Measurements from ENCODE around the gene PAX6.

The PAX6 gene

DNA sequence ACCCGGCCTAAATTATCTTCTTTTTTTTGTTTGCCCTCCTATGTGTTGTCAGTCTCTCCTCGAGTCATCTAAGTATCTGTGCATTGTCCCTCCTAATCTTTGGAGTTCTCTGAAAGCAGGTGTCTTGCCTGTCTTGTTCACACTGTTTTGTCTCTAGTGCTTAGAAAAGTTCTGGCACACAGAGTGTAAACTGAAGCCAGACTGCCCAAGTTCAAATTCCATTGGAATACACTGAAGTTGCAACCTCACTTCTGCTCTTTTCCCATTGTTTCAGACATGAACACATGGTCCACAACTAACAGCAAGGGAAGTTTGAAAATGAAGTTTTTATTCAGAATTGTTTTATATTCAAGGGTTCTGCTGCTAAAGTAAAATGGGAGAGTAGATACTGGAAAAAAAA lies 38.7 kb downstream of the PAX6 start:
- no peak for ATAC-seq
- no peak for TF ChIP-seq PPARA (CRISPR knock-in tag; IDR thresholded peaks at IDR 0.05; ENCODE audit: borderline replicate concordance)
- TF ChIP-seq GLIS3 (CRISPR knock-in tag; IDR thresholded peaks at IDR 0.05), result no peak
- TF ChIP-seq, protein P1, sequence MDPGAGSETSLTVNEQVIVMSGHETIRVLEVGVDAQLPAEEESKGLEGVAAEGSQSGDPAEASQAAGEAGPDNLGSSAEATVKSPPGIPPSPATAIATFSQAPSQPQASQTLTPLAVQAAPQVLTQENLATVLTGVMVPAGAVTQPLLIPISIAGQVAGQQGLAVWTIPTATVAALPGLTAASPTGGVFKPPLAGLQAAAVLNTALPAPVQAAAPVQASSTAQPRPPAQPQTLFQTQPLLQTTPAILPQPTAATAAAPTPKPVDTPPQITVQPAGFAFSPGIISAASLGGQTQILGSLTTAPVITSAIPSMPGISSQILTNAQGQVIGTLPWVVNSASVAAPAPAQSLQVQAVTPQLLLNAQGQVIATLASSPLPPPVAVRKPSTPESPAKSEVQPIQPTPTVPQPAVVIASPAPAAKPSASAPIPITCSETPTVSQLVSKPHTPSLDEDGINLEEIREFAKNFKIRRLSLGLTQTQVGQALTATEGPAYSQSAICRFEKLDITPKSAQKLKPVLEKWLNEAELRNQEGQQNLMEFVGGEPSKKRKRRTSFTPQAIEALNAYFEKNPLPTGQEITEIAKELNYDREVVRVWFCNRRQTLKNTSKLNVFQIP (CRISPR knock-in tag; IDR thresholded peaks at IDR 0.05; ENCODE audit: borderline replicate concordance, low read depth), result no peak
- TF ChIP-seq CSDC2 (CRISPR knock-in tag; IDR thresholded peaks at IDR 0.05), result no peak
- no peak for TF ChIP-seq ZC3H10 (CRISPR knock-in tag; IDR thresholded peaks at IDR 0.05)
- no peak for TF ChIP-seq ARNTL (CRISPR knock-in tag; IDR thresholded peaks at IDR 0.05; ENCODE audit: borderline replicate concordance, low read depth)
- no peak for TF ChIP-seq ZFP3 (CRISPR knock-in tag; IDR thresholded peaks at IDR 0.05)
- TF ChIP-seq, protein P2, sequence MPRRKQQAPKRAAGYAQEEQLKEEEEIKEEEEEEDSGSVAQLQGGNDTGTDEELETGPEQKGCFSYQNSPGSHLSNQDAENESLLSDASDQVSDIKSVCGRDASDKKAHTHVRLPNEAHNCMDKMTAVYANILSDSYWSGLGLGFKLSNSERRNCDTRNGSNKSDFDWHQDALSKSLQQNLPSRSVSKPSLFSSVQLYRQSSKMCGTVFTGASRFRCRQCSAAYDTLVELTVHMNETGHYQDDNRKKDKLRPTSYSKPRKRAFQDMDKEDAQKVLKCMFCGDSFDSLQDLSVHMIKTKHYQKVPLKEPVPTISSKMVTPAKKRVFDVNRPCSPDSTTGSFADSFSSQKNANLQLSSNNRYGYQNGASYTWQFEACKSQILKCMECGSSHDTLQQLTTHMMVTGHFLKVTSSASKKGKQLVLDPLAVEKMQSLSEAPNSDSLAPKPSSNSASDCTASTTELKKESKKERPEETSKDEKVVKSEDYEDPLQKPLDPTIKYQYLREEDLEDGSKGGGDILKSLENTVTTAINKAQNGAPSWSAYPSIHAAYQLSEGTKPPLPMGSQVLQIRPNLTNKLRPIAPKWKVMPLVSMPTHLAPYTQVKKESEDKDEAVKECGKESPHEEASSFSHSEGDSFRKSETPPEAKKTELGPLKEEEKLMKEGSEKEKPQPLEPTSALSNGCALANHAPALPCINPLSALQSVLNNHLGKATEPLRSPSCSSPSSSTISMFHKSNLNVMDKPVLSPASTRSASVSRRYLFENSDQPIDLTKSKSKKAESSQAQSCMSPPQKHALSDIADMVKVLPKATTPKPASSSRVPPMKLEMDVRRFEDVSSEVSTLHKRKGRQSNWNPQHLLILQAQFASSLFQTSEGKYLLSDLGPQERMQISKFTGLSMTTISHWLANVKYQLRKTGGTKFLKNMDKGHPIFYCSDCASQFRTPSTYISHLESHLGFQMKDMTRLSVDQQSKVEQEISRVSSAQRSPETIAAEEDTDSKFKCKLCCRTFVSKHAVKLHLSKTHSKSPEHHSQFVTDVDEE (CRISPR knock-in tag; IDR thresholded peaks at IDR 0.05), result no peak
- TF ChIP-seq TOX (CRISPR knock-in tag; IDR thresholded peaks at IDR 0.05; ENCODE audit: borderline replicate concordance), result no peak
- no peak for TF ChIP-seq OSR1 (CRISPR knock-in tag; IDR thresholded peaks at IDR 0.05)
- TF ChIP-seq ISL1 (CRISPR knock-in tag; IDR thresholded peaks at IDR 0.05), result no peak
- no peak for TF ChIP-seq ZNF565 (CRISPR knock-in tag; conservative IDR thresholded peaks at IDR 0.05; ENCODE audit: low read depth)
- no peak for TF ChIP-seq ZNF70 (CRISPR knock-in tag; IDR thresholded peaks at IDR 0.05)
- TF ChIP-seq, protein P3, sequence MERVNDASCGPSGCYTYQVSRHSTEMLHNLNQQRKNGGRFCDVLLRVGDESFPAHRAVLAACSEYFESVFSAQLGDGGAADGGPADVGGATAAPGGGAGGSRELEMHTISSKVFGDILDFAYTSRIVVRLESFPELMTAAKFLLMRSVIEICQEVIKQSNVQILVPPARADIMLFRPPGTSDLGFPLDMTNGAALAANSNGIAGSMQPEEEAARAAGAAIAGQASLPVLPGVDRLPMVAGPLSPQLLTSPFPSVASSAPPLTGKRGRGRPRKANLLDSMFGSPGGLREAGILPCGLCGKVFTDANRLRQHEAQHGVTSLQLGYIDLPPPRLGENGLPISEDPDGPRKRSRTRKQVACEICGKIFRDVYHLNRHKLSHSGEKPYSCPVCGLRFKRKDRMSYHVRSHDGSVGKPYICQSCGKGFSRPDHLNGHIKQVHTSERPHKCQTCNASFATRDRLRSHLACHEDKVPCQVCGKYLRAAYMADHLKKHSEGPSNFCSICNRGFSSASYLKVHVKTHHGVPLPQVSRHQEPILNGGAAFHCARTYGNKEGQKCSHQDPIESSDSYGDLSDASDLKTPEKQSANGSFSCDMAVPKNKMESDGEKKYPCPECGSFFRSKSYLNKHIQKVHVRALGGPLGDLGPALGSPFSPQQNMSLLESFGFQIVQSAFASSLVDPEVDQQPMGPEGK (CRISPR knock-in tag; IDR thresholded peaks at IDR 0.05; ENCODE audit: borderline replicate concordance), result no peak
- no peak for TF ChIP-seq TCF4 (CRISPR knock-in tag; IDR thresholded peaks at IDR 0.05; ENCODE audit: borderline replicate concordance)

DNA sequence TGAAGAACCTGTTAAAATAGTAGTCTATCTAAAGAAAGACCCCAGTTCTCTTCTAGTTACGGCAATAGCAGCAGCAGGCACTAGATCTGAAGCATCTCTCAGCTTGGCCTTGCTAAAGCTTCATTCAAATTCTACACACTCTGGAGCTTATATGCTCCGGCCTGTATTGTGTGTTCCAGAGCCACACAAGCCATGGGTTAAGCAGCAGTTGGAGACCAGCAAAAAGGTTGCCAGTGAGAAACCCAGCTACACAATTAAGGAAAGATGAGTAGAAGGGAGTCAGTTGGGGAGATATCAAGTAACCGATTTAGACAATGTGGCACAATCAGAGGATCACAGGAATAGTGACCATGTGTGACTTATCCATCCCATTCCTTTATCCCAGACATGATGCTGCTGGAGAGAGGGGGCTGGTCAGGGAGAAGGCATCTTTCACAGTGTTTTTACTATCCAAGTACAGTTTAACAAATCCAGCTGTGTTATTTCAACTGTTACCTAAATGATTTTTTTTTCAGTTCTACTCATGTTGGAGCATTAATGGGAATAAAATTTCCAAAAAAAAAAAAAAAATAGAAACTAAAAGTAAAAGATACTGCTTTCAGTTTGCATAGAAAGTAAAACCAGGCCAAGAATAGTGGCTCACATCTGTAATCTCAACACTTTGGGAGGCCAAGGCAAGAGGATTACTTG lies 41.0 kb downstream of the PAX6 start:
- no peak for ATAC-seq
- TF ChIP-seq ARNTL (CRISPR knock-in tag; IDR thresholded peaks at IDR 0.05; ENCODE audit: borderline replicate concordance, low read depth), result no peak

DNA sequence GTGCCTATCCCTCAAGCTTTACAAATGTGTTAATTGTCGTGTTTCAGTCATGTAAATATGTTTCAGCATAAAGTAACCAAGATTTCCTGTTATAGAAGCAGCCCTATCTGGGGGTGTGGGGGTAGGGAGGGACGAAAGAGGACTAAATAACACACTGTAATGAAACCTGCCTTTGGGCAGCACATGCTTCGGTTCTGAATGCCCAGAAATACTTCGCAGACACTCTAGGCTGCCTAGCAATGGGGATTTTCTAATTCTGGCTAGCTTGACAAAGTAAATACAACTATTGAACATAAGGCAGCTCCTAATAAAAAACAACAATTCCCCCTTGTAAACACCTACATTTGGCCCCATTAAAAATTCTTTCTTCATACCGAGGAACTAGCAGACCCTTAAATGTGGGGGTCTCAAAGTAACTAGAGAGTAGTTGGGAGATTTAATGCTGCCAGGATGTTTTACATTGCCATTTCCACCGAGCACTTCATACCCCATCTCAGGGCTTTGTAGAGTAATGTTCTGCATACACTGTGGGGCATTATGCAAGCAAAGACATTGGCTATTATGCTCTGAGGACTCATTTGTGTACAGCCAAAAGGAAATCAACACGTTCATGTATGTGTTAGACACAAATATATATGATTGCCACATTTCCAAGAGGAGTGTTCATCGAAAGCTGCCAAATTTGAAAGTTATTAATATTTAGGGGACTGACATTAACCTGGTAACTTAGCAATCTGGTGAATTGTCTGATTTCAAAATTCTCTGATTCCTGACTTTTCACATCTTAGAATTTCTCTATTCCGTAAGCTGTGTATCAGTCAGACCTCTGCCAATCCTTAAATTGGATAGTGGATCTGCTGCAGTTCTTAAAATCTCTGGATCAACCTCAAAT lies 42.1 kb downstream of the PAX6 start:
- TF ChIP-seq, protein P2 (CRISPR knock-in tag; IDR thresholded peaks at IDR 0.05), result no peak
- no peak for TF ChIP-seq ZNF565 (CRISPR knock-in tag; conservative IDR thresholded peaks at IDR 0.05; ENCODE audit: low read depth)
- no peak for TF ChIP-seq ZC3H10 (CRISPR knock-in tag; IDR thresholded peaks at IDR 0.05)
- ATAC-seq, result no peak

DNA sequence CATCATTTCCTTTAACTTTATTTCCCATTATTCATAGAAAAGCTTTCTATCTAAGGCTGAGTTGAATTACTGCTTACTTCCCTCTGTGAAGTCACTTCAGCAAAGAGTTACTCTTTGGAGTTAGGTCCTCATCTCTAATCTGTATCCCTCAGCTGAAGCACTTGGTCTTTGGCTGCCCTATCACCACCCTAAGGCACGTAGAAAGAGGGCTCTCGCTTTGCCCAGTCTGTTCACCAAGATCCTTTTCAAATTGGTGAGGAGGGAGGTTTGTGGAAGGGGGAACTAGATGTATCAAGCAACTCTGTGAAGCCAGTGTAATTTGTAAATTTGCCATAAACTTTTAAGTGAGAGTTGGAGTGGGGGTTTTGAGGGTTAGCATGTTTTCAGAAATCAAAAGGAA lies 43.4 kb downstream of the PAX6 start:
- no peak for ATAC-seq
- TF ChIP-seq, protein P4, sequence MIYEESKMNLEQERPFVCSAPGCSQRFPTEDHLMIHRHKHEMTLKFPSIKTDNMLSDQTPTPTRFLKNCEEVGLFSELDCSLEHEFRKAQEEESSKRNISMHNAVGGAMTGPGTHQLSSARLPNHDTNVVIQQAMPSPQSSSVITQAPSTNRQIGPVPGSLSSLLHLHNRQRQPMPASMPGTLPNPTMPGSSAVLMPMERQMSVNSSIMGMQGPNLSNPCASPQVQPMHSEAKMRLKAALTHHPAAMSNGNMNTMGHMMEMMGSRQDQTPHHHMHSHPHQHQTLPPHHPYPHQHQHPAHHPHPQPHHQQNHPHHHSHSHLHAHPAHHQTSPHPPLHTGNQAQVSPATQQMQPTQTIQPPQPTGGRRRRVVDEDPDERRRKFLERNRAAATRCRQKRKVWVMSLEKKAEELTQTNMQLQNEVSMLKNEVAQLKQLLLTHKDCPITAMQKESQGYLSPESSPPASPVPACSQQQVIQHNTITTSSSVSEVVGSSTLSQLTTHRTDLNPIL (CRISPR knock-in tag; IDR thresholded peaks at IDR 0.05; ENCODE audit: low read depth), result no peak
- TF ChIP-seq ZNF70 (CRISPR knock-in tag; IDR thresholded peaks at IDR 0.05) (no peak), ZC3H10 (CRISPR knock-in tag; IDR thresholded peaks at IDR 0.05) (no peak), BACH2 (CRISPR knock-in tag; IDR thresholded peaks at IDR 0.05; ENCODE audit: borderline replicate concordance) (no peak), OSR1 (CRISPR knock-in tag; IDR thresholded peaks at IDR 0.05) (no peak), TOX (CRISPR knock-in tag; IDR thresholded peaks at IDR 0.05; ENCODE audit: borderline replicate concordance) (no peak), TCF4 (CRISPR knock-in tag; IDR thresholded peaks at IDR 0.05; ENCODE audit: borderline replicate concordance) (no peak), PPARA (CRISPR knock-in tag; IDR thresholded peaks at IDR 0.05; ENCODE audit: borderline replicate concordance) (no peak), GLIS3 (CRISPR knock-in tag; IDR thresholded peaks at IDR 0.05) (no peak), ZFP3 (CRISPR knock-in tag; IDR thresholded peaks at IDR 0.05) (no peak)
- TF ChIP-seq, protein P3 (CRISPR knock-in tag; IDR thresholded peaks at IDR 0.05; ENCODE audit: borderline replicate concordance), result no peak
- TF ChIP-seq, protein P1 (CRISPR knock-in tag; IDR thresholded peaks at IDR 0.05; ENCODE audit: borderline replicate concordance, low read depth), result no peak
